ENCODE data around the gene CELA2B. TPM values are rescaled to one million over a fixed set of nuclear protein-coding genes. Genes with fewer than 3 reads are reported as not detected.

Gene CELA2B
- total and polyA plus RNA-seq, 4 donors = not detected

DNA sequence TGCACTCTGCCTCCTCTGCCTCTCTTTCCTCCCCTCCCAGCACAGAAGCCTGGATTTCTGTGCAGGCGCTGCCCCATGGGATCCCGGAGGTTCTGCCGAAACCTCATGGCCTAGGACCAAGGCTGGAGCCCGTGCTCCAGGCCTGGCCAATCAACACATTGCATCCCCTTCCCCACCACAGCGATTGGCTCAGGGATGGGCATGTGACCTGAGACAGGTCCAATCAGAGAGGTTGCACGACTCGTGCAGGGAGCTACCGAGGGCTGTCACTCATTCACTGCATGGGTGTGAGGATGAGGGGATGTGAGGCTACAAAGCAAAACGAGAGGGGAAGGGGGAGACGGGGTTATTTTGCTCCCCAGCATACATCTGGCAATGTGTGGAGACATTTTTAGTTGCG is 3.3 kb upstream of the CELA2B start:
- Histone ChIP-seq H3K9ac (ENCODE audit: low read depth in 1 of 2, low read length in 2 of 2) (no peak overlapping the region), H3K36me3 (ENCODE audit: control insufficient read depth in 4 of 4, insufficient read depth in 3 of 4, low read depth in 1 of 4, low read length in 3 of 4) (no peaks in the 10 kb centered on the region), H3K27me3 (ENCODE audit: control insufficient read depth in 4 of 4, insufficient read depth in 4 of 4, low read length in 3 of 4) (no peaks in the 10 kb centered on the region), H3K9me3 (ENCODE audit: control insufficient read depth in 4 of 4, low read length in 3 of 4) (no peaks in the 10 kb centered on the region), H3K4me3 (ENCODE audit: low read depth in 1 of 3, low read length in 3 of 3) (no peak overlapping the region), H3K27ac (ENCODE audit: low read depth in 1 of 2, low read length in 2 of 2) (no peak overlapping the region), H3K4me1 (ENCODE audit: control insufficient read depth in 4 of 4, insufficient read depth in 4 of 4, low read length in 3 of 4) (no peaks in the 10 kb centered on the region)
- no peak for TF ChIP-seq EGR1 (IDR thresholded peaks at IDR 0.05; ENCODE audit: low read depth in 2 of 2)
- no peak for TF ChIP-seq NR2F2 (IDR thresholded peaks at IDR 0.05)
- TF ChIP-seq, protein P1, sequence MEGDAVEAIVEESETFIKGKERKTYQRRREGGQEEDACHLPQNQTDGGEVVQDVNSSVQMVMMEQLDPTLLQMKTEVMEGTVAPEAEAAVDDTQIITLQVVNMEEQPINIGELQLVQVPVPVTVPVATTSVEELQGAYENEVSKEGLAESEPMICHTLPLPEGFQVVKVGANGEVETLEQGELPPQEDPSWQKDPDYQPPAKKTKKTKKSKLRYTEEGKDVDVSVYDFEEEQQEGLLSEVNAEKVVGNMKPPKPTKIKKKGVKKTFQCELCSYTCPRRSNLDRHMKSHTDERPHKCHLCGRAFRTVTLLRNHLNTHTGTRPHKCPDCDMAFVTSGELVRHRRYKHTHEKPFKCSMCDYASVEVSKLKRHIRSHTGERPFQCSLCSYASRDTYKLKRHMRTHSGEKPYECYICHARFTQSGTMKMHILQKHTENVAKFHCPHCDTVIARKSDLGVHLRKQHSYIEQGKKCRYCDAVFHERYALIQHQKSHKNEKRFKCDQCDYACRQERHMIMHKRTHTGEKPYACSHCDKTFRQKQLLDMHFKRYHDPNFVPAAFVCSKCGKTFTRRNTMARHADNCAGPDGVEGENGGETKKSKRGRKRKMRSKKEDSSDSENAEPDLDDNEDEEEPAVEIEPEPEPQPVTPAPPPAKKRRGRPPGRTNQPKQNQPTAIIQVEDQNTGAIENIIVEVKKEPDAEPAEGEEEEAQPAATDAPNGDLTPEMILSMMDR (IDR thresholded peaks at IDR 0.05; ENCODE audit: low read depth, low read length, missing input control) = no peak
- no peak for DNase-seq (ENCODE audit: low spot score)
- 88% methylated on average over 11 of the region's 11 CpGs for WGBS

DNA sequence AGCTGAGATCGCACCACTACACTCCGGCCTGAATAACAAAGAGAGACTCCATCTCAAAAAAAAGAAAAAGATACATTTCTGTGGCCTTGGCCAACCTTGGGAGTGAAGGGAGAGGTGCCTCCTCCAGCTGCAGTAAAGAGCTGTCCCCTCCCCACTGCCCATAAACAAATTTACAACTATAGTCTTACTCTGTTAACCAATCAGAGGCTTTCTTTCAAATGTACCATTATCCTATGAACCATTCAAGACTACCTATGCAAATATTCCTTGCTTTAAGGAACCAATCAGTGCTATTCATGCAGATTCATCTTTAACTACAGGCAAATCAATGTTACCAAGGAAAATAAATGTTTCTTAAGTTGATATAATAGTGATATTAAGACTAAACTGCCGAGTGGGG is 1.0 kb downstream of the CELA2B start:
- Histone ChIP-seq H3K27ac (ENCODE audit: low read depth in 1 of 2, low read length in 2 of 2) (no peak overlapping the region), H3K4me1 (ENCODE audit: control insufficient read depth in 4 of 4, insufficient read depth in 4 of 4, low read length in 3 of 4) (no peaks in the 10 kb centered on the region), H3K9me3 (ENCODE audit: control insufficient read depth in 4 of 4, low read length in 3 of 4) (no peaks in the 10 kb centered on the region), H3K27me3 (ENCODE audit: control insufficient read depth in 4 of 4, insufficient read depth in 4 of 4, low read length in 3 of 4) (no peaks in the 10 kb centered on the region), H3K36me3 (ENCODE audit: control insufficient read depth in 4 of 4, insufficient read depth in 3 of 4, low read depth in 1 of 4, low read length in 3 of 4) (no peaks in the 10 kb centered on the region), H3K4me3 (ENCODE audit: low read depth in 1 of 3, low read length in 3 of 3) (no peak overlapping the region), H3K9ac (ENCODE audit: low read depth in 1 of 2, low read length in 2 of 2) (no peak overlapping the region)
- no peak for DNase-seq (ENCODE audit: low spot score)
- WGBS = 94% methylated on average over 3 of the region's 3 CpGs
- TF ChIP-seq RXRA (IDR thresholded peaks at IDR 0.05) (no peak), FOXA2 (IDR thresholded peaks at IDR 0.05) (no peak), FOXA1 (IDR thresholded peaks at IDR 0.05) (no peak), NR2F2 (IDR thresholded peaks at IDR 0.05) (no peak), YY1 (IDR thresholded peaks at IDR 0.05) (no peak), EGR1 (IDR thresholded peaks at IDR 0.05; ENCODE audit: low read depth in 2 of 2) (no peak), JUND (IDR thresholded peaks at IDR 0.05) (no peak), HNF4A (conservative IDR thresholded peaks at IDR 0.05) (no peak), RAD21 (IDR thresholded peaks at IDR 0.05) (no peak), TAF1 (conservative IDR thresholded peaks at IDR 0.05) (no peak), SP1 (IDR thresholded peaks at IDR 0.05) (no peak), GABPA (IDR thresholded peaks at IDR 0.05 in 1 of 2, conservative IDR thresholded peaks at IDR 0.05 in 1 of 2) (no peak)
- TF ChIP-seq, protein P2, sequence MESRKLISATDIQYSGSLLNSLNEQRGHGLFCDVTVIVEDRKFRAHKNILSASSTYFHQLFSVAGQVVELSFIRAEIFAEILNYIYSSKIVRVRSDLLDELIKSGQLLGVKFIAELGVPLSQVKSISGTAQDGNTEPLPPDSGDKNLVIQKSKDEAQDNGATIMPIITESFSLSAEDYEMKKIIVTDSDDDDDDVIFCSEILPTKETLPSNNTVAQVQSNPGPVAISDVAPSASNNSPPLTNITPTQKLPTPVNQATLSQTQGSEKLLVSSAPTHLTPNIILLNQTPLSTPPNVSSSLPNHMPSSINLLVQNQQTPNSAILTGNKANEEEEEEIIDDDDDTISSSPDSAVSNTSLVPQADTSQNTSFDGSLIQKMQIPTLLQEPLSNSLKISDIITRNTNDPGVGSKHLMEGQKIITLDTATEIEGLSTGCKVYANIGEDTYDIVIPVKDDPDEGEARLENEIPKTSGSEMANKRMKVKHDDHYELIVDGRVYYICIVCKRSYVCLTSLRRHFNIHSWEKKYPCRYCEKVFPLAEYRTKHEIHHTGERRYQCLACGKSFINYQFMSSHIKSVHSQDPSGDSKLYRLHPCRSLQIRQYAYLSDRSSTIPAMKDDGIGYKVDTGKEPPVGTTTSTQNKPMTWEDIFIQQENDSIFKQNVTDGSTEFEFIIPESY (IDR thresholded peaks at IDR 0.05) = no peak
- TF ChIP-seq, protein P1 (IDR thresholded peaks at IDR 0.05; ENCODE audit: low read depth, low read length, missing input control) = no peak
- TF ChIP-seq, protein P3, sequence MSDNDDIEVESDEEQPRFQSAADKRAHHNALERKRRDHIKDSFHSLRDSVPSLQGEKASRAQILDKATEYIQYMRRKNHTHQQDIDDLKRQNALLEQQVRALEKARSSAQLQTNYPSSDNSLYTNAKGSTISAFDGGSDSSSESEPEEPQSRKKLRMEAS (IDR thresholded peaks at IDR 0.05) = no peak
- TF ChIP-seq, protein P4, sequence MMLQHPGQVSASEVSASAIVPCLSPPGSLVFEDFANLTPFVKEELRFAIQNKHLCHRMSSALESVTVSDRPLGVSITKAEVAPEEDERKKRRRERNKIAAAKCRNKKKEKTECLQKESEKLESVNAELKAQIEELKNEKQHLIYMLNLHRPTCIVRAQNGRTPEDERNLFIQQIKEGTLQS (IDR thresholded peaks at IDR 0.05) = no peak
- TF ChIP-seq, protein P5, sequence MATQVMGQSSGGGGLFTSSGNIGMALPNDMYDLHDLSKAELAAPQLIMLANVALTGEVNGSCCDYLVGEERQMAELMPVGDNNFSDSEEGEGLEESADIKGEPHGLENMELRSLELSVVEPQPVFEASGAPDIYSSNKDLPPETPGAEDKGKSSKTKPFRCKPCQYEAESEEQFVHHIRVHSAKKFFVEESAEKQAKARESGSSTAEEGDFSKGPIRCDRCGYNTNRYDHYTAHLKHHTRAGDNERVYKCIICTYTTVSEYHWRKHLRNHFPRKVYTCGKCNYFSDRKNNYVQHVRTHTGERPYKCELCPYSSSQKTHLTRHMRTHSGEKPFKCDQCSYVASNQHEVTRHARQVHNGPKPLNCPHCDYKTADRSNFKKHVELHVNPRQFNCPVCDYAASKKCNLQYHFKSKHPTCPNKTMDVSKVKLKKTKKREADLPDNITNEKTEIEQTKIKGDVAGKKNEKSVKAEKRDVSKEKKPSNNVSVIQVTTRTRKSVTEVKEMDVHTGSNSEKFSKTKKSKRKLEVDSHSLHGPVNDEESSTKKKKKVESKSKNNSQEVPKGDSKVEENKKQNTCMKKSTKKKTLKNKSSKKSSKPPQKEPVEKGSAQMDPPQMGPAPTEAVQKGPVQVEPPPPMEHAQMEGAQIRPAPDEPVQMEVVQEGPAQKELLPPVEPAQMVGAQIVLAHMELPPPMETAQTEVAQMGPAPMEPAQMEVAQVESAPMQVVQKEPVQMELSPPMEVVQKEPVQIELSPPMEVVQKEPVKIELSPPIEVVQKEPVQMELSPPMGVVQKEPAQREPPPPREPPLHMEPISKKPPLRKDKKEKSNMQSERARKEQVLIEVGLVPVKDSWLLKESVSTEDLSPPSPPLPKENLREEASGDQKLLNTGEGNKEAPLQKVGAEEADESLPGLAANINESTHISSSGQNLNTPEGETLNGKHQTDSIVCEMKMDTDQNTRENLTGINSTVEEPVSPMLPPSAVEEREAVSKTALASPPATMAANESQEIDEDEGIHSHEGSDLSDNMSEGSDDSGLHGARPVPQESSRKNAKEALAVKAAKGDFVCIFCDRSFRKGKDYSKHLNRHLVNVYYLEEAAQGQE (IDR thresholded peaks at IDR 0.05) = no peak
